Measurements from ENCODE around the gene RAB29.

RAB29 gene

GRCh38 chr1:205769641-205770365 is 5.5 kb downstream of the RAB29 start:
- ChIA-PET CTCF (interaction anchor here (0.7 to 1.7 kb wide), 6 partner anchors 22 to 208 kb away, joined by 3 to 8 read pairs (median 3); no protein-coding TSS in a partner anchor), POLR2A (interaction anchor here (1.3 kb wide), 1 partner anchor 20 kb away, joined by 4 read pairs; no protein-coding TSS in a partner anchor)
- no peak overlapping the region for H3K27ac ChIP-seq (ENCODE audit: extremely low read depth, low read depth, low read length)
- H3K9me3 ChIP-seq (ENCODE audit: control insufficient read depth, insufficient read depth, low read depth, low read length): no peaks in the 10 kb centered on the region
- TF ChIP-seq ZNF292 (tag by site-specific recombination; IDR thresholded peaks at IDR 0.05; ENCODE audit: borderline replicate concordance, low read depth) (no peak), ZNF600 (tag by site-specific recombination; IDR thresholded peaks at IDR 0.05) (peak; percentile 63), ZNF146 (tag by site-specific recombination; IDR thresholded peaks at IDR 0.05) (no peak), ZNF366 (tag by site-specific recombination; conservative IDR thresholded peaks at IDR 0.05) (no peak), ZBTB6 (tag by site-specific recombination; IDR thresholded peaks at IDR 0.05) (no peak), HOXC10 (CRISPR knock-in tag; IDR thresholded peaks at IDR 0.05) (no peak)
- H3K4me1 ChIP-seq (ENCODE audit: control insufficient read depth, insufficient read depth, low read length): no peaks in the 10 kb centered on the region
- peaks cover 0 to 13% of the 10 kb centered on the region in 2 experiments; a peak in 1 of 3 replicates for H3K36me3 ChIP-seq (ENCODE audit: control insufficient read depth in 2 of 2, insufficient read depth in 1 of 2, low read length in 2 of 2)
- no peak overlapping the region for H3K4me3 ChIP-seq (ENCODE audit: low read depth, low read length)

GRCh38 chr1:205767248-205767647 is 8.0 kb downstream of the RAB29 start:
- TF ChIP-seq MEIS1 (CRISPR knock-in tag; IDR thresholded peaks at IDR 0.05; ENCODE audit: borderline replicate concordance) (no peak), ZBTB11 (tag by site-specific recombination; conservative IDR thresholded peaks at IDR 0.05; ENCODE audit: low read depth) (no peak), GLI4 (tag by site-specific recombination; IDR thresholded peaks at IDR 0.05) (no peak), ZNF558 (tag by site-specific recombination; IDR thresholded peaks at IDR 0.05) (no peak), ZNF138 (tag by site-specific recombination; IDR thresholded peaks at IDR 0.05; ENCODE audit: borderline replicate concordance) (no peak), PBX3 (CRISPR knock-in tag; IDR thresholded peaks at IDR 0.05) (no peak), ZNF239 (tag by site-specific recombination; IDR thresholded peaks at IDR 0.05) (no peak), MYNN (tag by site-specific recombination; IDR thresholded peaks at IDR 0.05; ENCODE audit: borderline replicate concordance) (no peak), ZNF704 (tag by site-specific recombination; IDR thresholded peaks at IDR 0.05) (no peak), ZNF585B (tag by site-specific recombination; IDR thresholded peaks at IDR 0.05) (no peak), ZNF549 (tag by site-specific recombination; IDR thresholded peaks at IDR 0.05) (no peak), ZBTB1 (tag by site-specific recombination; IDR thresholded peaks at IDR 0.05) (no peak), ZNF2 (tag by site-specific recombination; IDR thresholded peaks at IDR 0.05) (no peak), ZNF621 (tag by site-specific recombination; IDR thresholded peaks at IDR 0.05) (no peak), ZNF341 (tag by site-specific recombination; IDR thresholded peaks at IDR 0.05; ENCODE audit: low read depth) (no peak), ZBTB20 (tag by site-specific recombination; IDR thresholded peaks at IDR 0.05) (no peak), KLF10 (tag by site-specific recombination; IDR thresholded peaks at IDR 0.05) (no peak), ZNF626 (tag by site-specific recombination; IDR thresholded peaks at IDR 0.05) (no peak)
- no peak overlapping the region for H3K27ac ChIP-seq (ENCODE audit: extremely low read depth, low read depth, low read length)
- ChIA-PET CTCF (no interaction called here), POLR2A (no interaction called here)
- no peaks in the 10 kb centered on the region for H3K4me1 ChIP-seq (ENCODE audit: control insufficient read depth, insufficient read depth, low read length)
- H3K36me3 ChIP-seq (ENCODE audit: control insufficient read depth in 2 of 2, insufficient read depth in 1 of 2, low read length in 2 of 2): peaks cover 0 to 13% of the 10 kb centered on the region in 2 experiments; a peak in 1 of 3 replicates
- no peak overlapping the region for H3K4me3 ChIP-seq (ENCODE audit: low read depth, low read length)
- no peaks in the 10 kb centered on the region for H3K9me3 ChIP-seq (ENCODE audit: control insufficient read depth, insufficient read depth, low read depth, low read length)

Data from HEK293 (cell line).